ENCODE measurements around the gene KANK4. TPM values are rescaled to one million over a fixed set of nuclear protein-coding genes. Genes with fewer than 3 reads are reported as not detected.

The KANK4 gene
- total and polyA plus RNA-seq, 2 of the 4 experiments (the other 2 are of a cell fraction), result not detected

- H3K36me3 ChIP-seq (ENCODE audit: control insufficient read depth, insufficient read depth, low read length), result no peaks in the 10 kb centered on the region
- no peak overlapping the region for H3K56ac ChIP-seq (ENCODE audit: extremely low read depth, insufficient read depth, low read length)
- H3K27me3 ChIP-seq (ENCODE audit: control insufficient read depth, insufficient read depth, low read length), result no peaks in the 10 kb centered on the region
- ChIA-PET CTCF (no interaction called here), POLR2A (ENCODE audit: unreplicated experiment) (no interaction called here)
- H4K5ac ChIP-seq (ENCODE audit: low read depth, low read length), result no peak overlapping the region
- no peak overlapping the region for H3K4ac ChIP-seq (ENCODE audit: low read depth, low read length)
- H2BK120ac ChIP-seq (ENCODE audit: low read depth, low read length), result no peak overlapping the region
- no peak overlapping the region for H3K27ac ChIP-seq (ENCODE audit: insufficient read depth, low read length)
- H2AK5ac ChIP-seq (ENCODE audit: low read depth, low read length), result no peak overlapping the region
- H3K4me1 ChIP-seq (ENCODE audit: control insufficient read depth, insufficient read depth, low read length), result no peaks in the 10 kb centered on the region
- ATAC-seq (ENCODE audit: low read depth) (no peak), DNase-seq (no peak)
- H3K79me1 ChIP-seq (ENCODE audit: low read depth in 1 of 2, low read length in 2 of 2), result no peaks in the 10 kb centered on the region
- no peak overlapping the region for H2BK15ac ChIP-seq (ENCODE audit: low read depth, low read length)
- TF ChIP-seq SMC3 (IDR thresholded peaks at IDR 0.05; ENCODE audit: low read depth, low read length) (no peak), RAD21 (IDR thresholded peaks at IDR 0.05; ENCODE audit: low read length) (no peak), CHD1 (IDR thresholded peaks at IDR 0.05; ENCODE audit: low read depth, low read length) (no peak), USF2 (IDR thresholded peaks at IDR 0.05; ENCODE audit: low read depth, low read length) (no peak)
- no peak overlapping the region for H2BK5ac ChIP-seq (ENCODE audit: low read depth, low read length, poor library complexity, severe bottlenecking)
- in situ Hi-C loops (cut with MboI; ENCODE audit: low sequenced_read_pairs) (no loop called here), dilution Hi-C loops (cut with HindIII; ENCODE audit: low sequenced_read_pairs, unreplicated experiment) (no loop called here), intact Hi-C loops (cut with micrococcal nuclease) (no loop called here)
- no CpG with 5 or more reads among the region's 9 CpGs for WGBS, 2 experiments (ENCODE audit: extremely low coverage in 2 of 2, insufficient read length in 1 of 2)
- H2BK20ac ChIP-seq (ENCODE audit: low read depth, low read length), result no peak overlapping the region
- no peak overlapping the region for H2AFZ ChIP-seq (replicated peaks; ENCODE audit: low read length, poor library complexity)
- BruUV-seq (replicated peaks), result no TSS peak
- no peaks in the 10 kb centered on the region for H4K20me1 ChIP-seq (ENCODE audit: insufficient read depth, low read length)
- H4K8ac ChIP-seq (ENCODE audit: low read depth in 2 of 2, low read length in 2 of 2), result no peak overlapping the region
- H3K14ac ChIP-seq (replicated peaks; ENCODE audit: low read depth, low read length), result no peak overlapping the region
- no peak overlapping the region for H2AK9ac ChIP-seq (replicated peaks; ENCODE audit: low read depth, low read length, poor library complexity)
- peaks cover 13% of the 10 kb centered on the region for H3K9me3 ChIP-seq (ENCODE audit: control insufficient read depth, insufficient read depth, low read length)
- H3K9ac ChIP-seq (ENCODE audit: low read depth, low read length), result no peak overlapping the region
- no peak overlapping the region for H3K4me3 ChIP-seq (ENCODE audit: insufficient read depth, low read depth, low read length)
- no peak overlapping the region for H3K23ac ChIP-seq (ENCODE audit: low read depth, low read length)
- no peak overlapping the region for H4K91ac ChIP-seq (ENCODE audit: insufficient read depth, low read depth, low read length)
- H3K4me2 ChIP-seq (ENCODE audit: low read depth, low read length), result no peak overlapping the region
- H3K18ac ChIP-seq (ENCODE audit: low read depth, low read length), result no peak overlapping the region
- no peaks in the 10 kb centered on the region for H3K9me1 ChIP-seq (ENCODE audit: insufficient read depth, low read length)
Measured at GRCh38 chr1:62222321-62222720, 96.9 kb downstream of the KANK4 start.

All from IMR-90 (cell line).